Esophagus squamous epithelium (tissue), 5 donors: Measurements from ENCODE around the gene C4BPB. TPM values are rescaled to one million over a fixed set of nuclear protein-coding genes. Genes with fewer than 3 reads are reported as not detected.

Source experiments
- DNase-seq: peaks from one replicate; lab custom pipeline; 2025; lab: John Stamatoyannopoulos, UW
- H3K27ac ChIP-seq, 4 donors: fragments of 200-600 bp; sonication (generic); one replicate each; pipeline ENCODE4 v1.5.1; 2016 to 2019; ENCODE audit warnings: mild to moderate bottlenecking in 1 of 4
- H3K27me3 ChIP-seq, 4 donors: fragments of 200-600 bp; sonication (generic); 1 replicate in 3 of 4; 2 replicates in 1 of 4; pipeline versions ENCODE4 v1.5.1 to v1.6.0; 2017 to 2021; ENCODE audit warnings: antibody characterized with exemption in 1 of 4
- H3K36me3 ChIP-seq, 3 donors: fragments of 200-600 bp; sonication (generic); one replicate each; pipeline ENCODE4 v1.5.1; 2016 to 2019
- H3K4me1 ChIP-seq, 3 donors: fragments of 200-600 bp; sonication (generic); one replicate each; pipeline ENCODE4 v1.5.1; 2017 to 2019
- H3K4me3 ChIP-seq, 4 donors: fragments of 200-600 bp; sonication (generic); 1 replicate in 3 of 4; 2 replicates in 1 of 4; pipeline ENCODE4 v1.5.1; 2016 to 2019; ENCODE audit warnings: mild to moderate bottlenecking in 2 of 4, moderate library complexity in 1 of 4
- H3K9me3 ChIP-seq, 3 donors: fragments of 200-600 bp; sonication (generic); one replicate each; pipeline ENCODE4 v1.5.1; 2016 to 2019
- POLR2A ChIP-seq, 4 donors: fragments of 450-650 bp; IDR thresholded peaks; one replicate each; pipeline ENCODE4 v1.6.1; 2017; ENCODE audit warnings: antibody characterized with exemption in 4 of 4, mild to moderate bottlenecking in 4 of 4, moderate library complexity in 3 of 4
- WGBS, 2 donors: methylation state at CpG; one replicate each; pipeline ENCODE4 v1.1.5; 2018; 5-methylcytosine and 5-hydroxymethylcytosine counted together
- intact Hi-C: fragments of 100-400 bp; cut with DNase I; formaldehyde crosslinking; loops from one replicate; pipeline ENCODE4 v1.15.0; 2022
- total RNA-seq, 4 donors: library from RNA; depleted of rRNA; stranded (reverse); fragments of >200 nt; gene quantifications; one replicate each; pipeline ENCODE4 v1.1.0, GENCODE V29; 2016
- TF ChIP-seq, protein P1 (sequence below), 6 experiments: fragments of 450-650 bp in 4 of 6; fragments of 200-600 bp in 2 of 6; sonication (generic) in 2 of 6; IDR thresholded peaks; one replicate each; pipeline ENCODE4 v1.5.1; 2016 to 2019; ENCODE audit warnings: antibody characterized with exemption in 6 of 6, mild to moderate bottlenecking in 4 of 6, moderate library complexity in 4 of 6
- donor health status: DM: yes; HTN: yes; CAD: no.

Gene C4BPB
- total RNA-seq, 4 donors from 2014 or later = 0.38 TPM; not detected in 3

GRCh38 chr1:207084701-207085180 lies 3.9 kb upstream of the C4BPB start:
- H3K27ac ChIP-seq = no peak overlapping the region
- H3K9me3 ChIP-seq = no peaks in the 10 kb centered on the region
- WGBS, 2 donors = 20 to 31% methylated on average over 8 of the region's 8 CpGs
- no peak overlapping the region for H3K4me3 ChIP-seq
- H3K4me1 ChIP-seq = no peaks in the 10 kb centered on the region
- no peaks in the 10 kb centered on the region for H3K27me3 ChIP-seq
- no peak for DNase-seq
- H3K36me3 ChIP-seq = peaks cover 0 to under 1% (median 0%) of the 10 kb centered on the region in 3 donors
- intact Hi-C loops = loop anchor here (5.0 kb wide), 1 partner anchor 313 kb away; no protein-coding TSS in a partner anchor
- TF ChIP-seq, protein P1, sequence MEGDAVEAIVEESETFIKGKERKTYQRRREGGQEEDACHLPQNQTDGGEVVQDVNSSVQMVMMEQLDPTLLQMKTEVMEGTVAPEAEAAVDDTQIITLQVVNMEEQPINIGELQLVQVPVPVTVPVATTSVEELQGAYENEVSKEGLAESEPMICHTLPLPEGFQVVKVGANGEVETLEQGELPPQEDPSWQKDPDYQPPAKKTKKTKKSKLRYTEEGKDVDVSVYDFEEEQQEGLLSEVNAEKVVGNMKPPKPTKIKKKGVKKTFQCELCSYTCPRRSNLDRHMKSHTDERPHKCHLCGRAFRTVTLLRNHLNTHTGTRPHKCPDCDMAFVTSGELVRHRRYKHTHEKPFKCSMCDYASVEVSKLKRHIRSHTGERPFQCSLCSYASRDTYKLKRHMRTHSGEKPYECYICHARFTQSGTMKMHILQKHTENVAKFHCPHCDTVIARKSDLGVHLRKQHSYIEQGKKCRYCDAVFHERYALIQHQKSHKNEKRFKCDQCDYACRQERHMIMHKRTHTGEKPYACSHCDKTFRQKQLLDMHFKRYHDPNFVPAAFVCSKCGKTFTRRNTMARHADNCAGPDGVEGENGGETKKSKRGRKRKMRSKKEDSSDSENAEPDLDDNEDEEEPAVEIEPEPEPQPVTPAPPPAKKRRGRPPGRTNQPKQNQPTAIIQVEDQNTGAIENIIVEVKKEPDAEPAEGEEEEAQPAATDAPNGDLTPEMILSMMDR (IDR thresholded peaks at IDR 0.05) = peak; percentile 48 to 75 (median 72)
- TF ChIP-seq POLR2A (IDR thresholded peaks at IDR 0.05) = no peak

- intact Hi-C loops = loop anchor here (5.0 kb wide), 1 partner anchor 311 kb away; no protein-coding TSS in a partner anchor
- no peaks in the 10 kb centered on the region for H3K27me3 ChIP-seq
- H3K27ac ChIP-seq = no peak overlapping the region
- no peak overlapping the region for H3K4me3 ChIP-seq
- WGBS, 2 donors = 66 to 74% methylated on average over 3 of the region's 3 CpGs
- TF ChIP-seq POLR2A (IDR thresholded peaks at IDR 0.05) = no peak
- TF ChIP-seq, protein P1 (IDR thresholded peaks at IDR 0.05) = no peak
- H3K9me3 ChIP-seq = no peaks in the 10 kb centered on the region
- DNase-seq = no peak
- H3K4me1 ChIP-seq = no peaks in the 10 kb centered on the region
- no peaks in the 10 kb centered on the region for H3K36me3 ChIP-seq
Observed at GRCh38 chr1:207085887-207086286, 2.8 kb upstream of the C4BPB start.

DNA sequence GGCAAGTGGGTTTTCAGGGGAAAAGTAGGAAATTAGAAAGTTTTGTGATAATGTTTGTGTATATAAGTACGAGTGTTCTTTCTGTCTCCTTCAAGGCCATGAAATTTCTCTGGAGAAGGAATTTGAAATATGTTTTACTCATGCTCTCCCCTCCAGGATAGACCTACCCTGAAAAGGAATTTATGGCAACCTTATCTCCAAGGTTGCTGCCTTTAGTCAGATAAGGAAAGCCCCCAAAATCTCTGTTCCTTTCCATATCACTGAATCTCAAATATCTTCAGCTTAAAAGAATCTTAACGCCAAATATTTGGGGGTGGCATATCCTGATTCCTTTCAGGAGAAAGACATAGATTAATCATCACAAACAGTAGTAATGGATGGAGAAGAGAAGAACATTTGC lies 499 bp upstream of the C4BPB start:
- no peaks in the 10 kb centered on the region for H3K27me3 ChIP-seq
- H3K4me3 ChIP-seq = no peak overlapping the region
- no peak overlapping the region for H3K27ac ChIP-seq
- no peaks in the 10 kb centered on the region for H3K36me3 ChIP-seq
- intact Hi-C loops = loop anchor here (5.0 kb wide), 1 partner anchor 309 kb away; no protein-coding TSS in a partner anchor
- WGBS, 2 donors = 81 to 95% methylated on average over 2 of the region's 2 CpGs
- no peak for DNase-seq
- TF ChIP-seq, protein P1 (IDR thresholded peaks at IDR 0.05) = no peak
- TF ChIP-seq POLR2A (IDR thresholded peaks at IDR 0.05) = no peak
- no peaks in the 10 kb centered on the region for H3K4me1 ChIP-seq
- H3K9me3 ChIP-seq = no peaks in the 10 kb centered on the region

DNA sequence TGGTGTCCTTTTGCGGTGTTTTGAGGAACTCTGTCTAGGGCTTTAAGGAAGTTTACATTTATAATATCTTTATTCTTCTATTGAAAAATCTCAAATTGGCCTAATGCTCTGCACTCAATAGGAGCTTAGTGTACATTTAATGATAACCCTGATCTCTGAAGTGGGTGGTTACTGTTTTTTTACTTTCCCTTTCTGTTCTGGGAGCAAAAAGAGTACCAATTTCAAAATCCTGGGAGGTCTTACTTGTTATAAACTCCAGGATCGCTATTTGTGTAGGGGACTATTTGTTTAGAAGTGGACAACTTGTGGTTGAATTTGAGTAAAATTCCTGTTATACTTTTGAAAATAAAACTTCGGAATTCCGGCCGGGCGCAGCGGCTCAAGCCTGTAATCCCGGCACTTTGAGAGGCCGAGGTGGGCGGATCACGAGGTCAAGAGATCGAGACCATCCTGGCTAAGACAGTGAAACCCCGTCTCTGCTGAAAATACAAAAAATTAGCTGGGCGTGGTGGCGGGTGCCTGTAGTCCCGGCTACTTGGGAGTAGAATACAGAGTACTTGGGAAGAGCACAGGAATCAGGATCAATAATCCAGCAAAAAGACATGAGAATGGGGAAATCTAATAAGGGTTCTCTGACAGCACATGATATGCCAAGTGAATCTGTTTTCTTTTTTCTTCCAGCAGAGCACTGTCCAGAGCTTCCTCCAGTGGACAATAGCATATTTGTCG lies 1.1 kb downstream of the C4BPB start:
- WGBS, 2 donors = 92 to 96% methylated on average over 12 to 17 of the region's 17 CpGs
- no peak overlapping the region for H3K4me3 ChIP-seq
- H3K27ac ChIP-seq = no peak overlapping the region

More for the DNA sequence above, 1.1 kb downstream of the C4BPB start:
- no peaks in the 10 kb centered on the region for H3K36me3 ChIP-seq
- H3K9me3 ChIP-seq = no peaks in the 10 kb centered on the region
- no peaks in the 10 kb centered on the region for H3K4me1 ChIP-seq
- intact Hi-C loops = loop anchor here (5.0 kb wide), 1 partner anchor 308 kb away; no protein-coding TSS in a partner anchor
- no peak for TF ChIP-seq POLR2A (IDR thresholded peaks at IDR 0.05)
- TF ChIP-seq, protein P1 (IDR thresholded peaks at IDR 0.05) = no peak
- DNase-seq = no peak
- H3K27me3 ChIP-seq = no peaks in the 10 kb centered on the region
